ENCODE measurements around the gene SRSF7. TPM values are rescaled to one million over a fixed set of nuclear protein-coding genes. Genes with fewer than 3 reads are reported as not detected.

SRSF7 gene
- total and polyA plus RNA-seq, 9 of the 15 experiments (the other 6 are each of a cell fraction or from before 2014, with no cell fraction given): 219 to 726 (median 375) TPM

- peak; percentile 56 for TF ChIP-seq CBFA2T3 (IDR thresholded peaks at IDR 0.05)
- TF ChIP-seq FOSL1 (tag; conservative IDR thresholded peaks at IDR 0.05): peak; percentile 40; the same call in 1 of the 2 replicates
- no peak for TF ChIP-seq GTF2E2 (tag; IDR thresholded peaks at IDR 0.05)
- no peak for TF ChIP-seq FOXA3 (CRISPR knock-in tag; conservative IDR thresholded peaks at IDR 0.05 in 1 of 2, IDR thresholded peaks at IDR 0.05 in 1 of 2)
- peak in 1 of 2 experiments; percentile 36; a peak in 1 of 4 replicates for TF ChIP-seq RCOR1 (IDR thresholded peaks at IDR 0.05; ENCODE audit: borderline replicate concordance in 1 of 2, low read depth in 2 of 2, low read length in 2 of 2)
- TF ChIP-seq TEAD4 (IDR thresholded peaks at IDR 0.05; ENCODE audit: low read length): peak; percentile 65
- no peak for TF ChIP-seq TEAD4 (CRISPR knock-in tag; IDR thresholded peaks at IDR 0.05; ENCODE audit: borderline replicate concordance)
- TF ChIP-seq DPF2 (IDR thresholded peaks at IDR 0.05): peak; percentile 48; the same call in 1 of the 2 replicates
- TF ChIP-seq KDM1A (IDR thresholded peaks at IDR 0.05): peak in 1 of 2 experiments; percentile 45; a peak in 1 of 4 replicates
Measured at GRCh38 chr2:38702413-38702812, 48.7 kb downstream of the SRSF7 start (continued).

GRCh38 chr2:38701542-38701941 lies 49.6 kb downstream of the SRSF7 start:
- 54% methylated on average over 4 of the region's 4 CpGs for WGBS (ENCODE audit: insufficient coverage, low coverage, missing lambda C conversion rate)
- POLR2A ChIA-PET: interaction anchor here (1.1 kb wide), 1 partner anchor 49 kb away, joined by 3 read pairs; no protein-coding TSS in a partner anchor
- TF ChIP-seq ZKSCAN1 (IDR thresholded peaks at IDR 0.05; ENCODE audit: low read depth, low read length) (no peak), ZNF3 (CRISPR knock-in tag; IDR thresholded peaks at IDR 0.05) (no peak), MTA2 (IDR thresholded peaks at IDR 0.05; ENCODE audit: low read depth) (no peak), ELF2 (CRISPR knock-in tag; IDR thresholded peaks at IDR 0.05) (no peak), ZNF445 (CRISPR knock-in tag; IDR thresholded peaks at IDR 0.05; ENCODE audit: low read depth) (no peak), GTF2E2 (tag; IDR thresholded peaks at IDR 0.05) (no peak), TEAD1 (CRISPR knock-in tag; IDR thresholded peaks at IDR 0.05) (no peak), ZNF197 (CRISPR knock-in tag; IDR thresholded peaks at IDR 0.05; ENCODE audit: low read depth) (no peak), NFE2L1 (tag; IDR thresholded peaks at IDR 0.05; ENCODE audit: borderline replicate concordance, low read depth) (no peak), SRSF7 (optimal IDR thresholded peaks at IDR 0.05; ENCODE audit: low read depth, low read length) (no peak), USF2 (CRISPR knock-in tag; IDR thresholded peaks at IDR 0.05) (no peak), ARID2 (IDR thresholded peaks at IDR 0.05) (no peak), SIRT6 (IDR thresholded peaks at IDR 0.05; ENCODE audit: low read depth, low read length) (no peak), POLR2G (IDR thresholded peaks at IDR 0.05; ENCODE audit: low read depth, low read length) (no peak), ZBTB9 (CRISPR knock-in tag; IDR thresholded peaks at IDR 0.05) (no peak)

More at GRCh38 chr2:38701542-38701941, 49.6 kb downstream of the SRSF7 start:
- Histone ChIP-seq H3K36me3 (ENCODE audit: control insufficient read depth, insufficient read depth, low read length) (no peaks in the 10 kb centered on the region), H4K20me1 (replicated peaks; ENCODE audit: control insufficient read depth, insufficient read depth, low read length) (no peaks in the 10 kb centered on the region), H3K27ac (ENCODE audit: extremely low read depth, low read depth, low read length) (no peak overlapping the region), H3K27me3 (ENCODE audit: control insufficient read depth in 2 of 2, insufficient read depth in 2 of 2, low read length in 2 of 2) (no peaks in the 10 kb centered on the region), H3K9ac (ENCODE audit: insufficient read depth in 1 of 2, low read depth in 2 of 2, low read length in 2 of 2) (no peak overlapping the region), H3K4me1 (replicated peaks in 1 of 2; ENCODE audit: control insufficient read depth in 2 of 2, insufficient read depth in 2 of 2, low read length in 2 of 2) (peaks cover 0 to 9% of the 10 kb centered on the region in 2 experiments; a peak in 3 of 5 replicates), H3K9me1 (ENCODE audit: control insufficient read depth, insufficient read depth, low read length) (no peaks in the 10 kb centered on the region), H3K4me3 (no peak overlapping the region), H2AFZ (ENCODE audit: low read depth, low read length) (no peak overlapping the region), H3K79me2 (ENCODE audit: control insufficient read depth, insufficient read depth, low read length) (no peaks in the 10 kb centered on the region; the same call in 2 of the 3 replicates), H3K4me2 (ENCODE audit: insufficient read depth, low read length) (no peak overlapping the region), H3K9me3 (replicated peaks; ENCODE audit: control insufficient read depth, insufficient read depth, low read depth, low read length) (no peaks in the 10 kb centered on the region)
- ATAC-seq (no peak), DNase-seq (ENCODE audit: extremely low read depth in 1 of 4, low spot score in 3 of 4) (no peak), FAIRE-seq (no peak)
- CTCF ChIA-PET (ENCODE audit: low intra/inter-chr PET ratio): no interaction called here
- intact Hi-C loops (cut with micrococcal nuclease) (no loop called here), in situ Hi-C loops (cut with MboI) (no loop called here)
- BruUV-seq (replicated peaks): TSS peak; percentile 16

Measured in K562 (cell line).